Measurements from ENCODE around the gene THOC1.

DNA sequence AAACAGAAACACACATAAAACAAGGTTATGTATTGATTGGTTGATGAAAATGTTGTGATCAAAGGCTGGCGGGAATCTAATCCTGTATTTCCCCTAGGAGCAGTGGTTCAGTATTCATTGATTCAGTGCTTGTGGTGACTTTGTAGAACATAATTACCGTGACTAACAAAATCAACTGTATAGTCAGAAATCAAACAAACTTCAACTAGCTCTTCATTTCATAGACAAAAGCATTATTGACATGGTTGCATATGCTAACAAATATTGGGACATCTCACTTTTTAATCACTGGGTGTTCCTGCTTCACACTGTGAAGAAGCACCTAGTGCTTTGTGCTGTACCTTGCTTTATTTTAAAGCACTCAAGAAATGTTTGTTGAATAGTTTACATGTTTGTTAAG, 68.1 kb downstream of the THOC1 start:
- no peak for TF ChIP-seq POLR2A (IDR thresholded peaks at IDR 0.05; ENCODE audit: control extremely low read depth in 1 of 2, low read depth in 2 of 2, low read length in 2 of 2)
- TF ChIP-seq SIN3A (conservative IDR thresholded peaks at IDR 0.05 in 1 of 2, IDR thresholded peaks at IDR 0.05 in 1 of 2; ENCODE audit: low read depth in 1 of 2, low read length in 2 of 2) = no peak
- no peak for TF ChIP-seq RAD21 (IDR thresholded peaks at IDR 0.05 in 1 of 2, conservative IDR thresholded peaks at IDR 0.05 in 1 of 2; ENCODE audit: low read depth in 2 of 2, low read length in 2 of 2)
- TF ChIP-seq TAF1 (IDR thresholded peaks at IDR 0.05; ENCODE audit: low read depth, low read length) = no peak
- TF ChIP-seq, protein P1, sequence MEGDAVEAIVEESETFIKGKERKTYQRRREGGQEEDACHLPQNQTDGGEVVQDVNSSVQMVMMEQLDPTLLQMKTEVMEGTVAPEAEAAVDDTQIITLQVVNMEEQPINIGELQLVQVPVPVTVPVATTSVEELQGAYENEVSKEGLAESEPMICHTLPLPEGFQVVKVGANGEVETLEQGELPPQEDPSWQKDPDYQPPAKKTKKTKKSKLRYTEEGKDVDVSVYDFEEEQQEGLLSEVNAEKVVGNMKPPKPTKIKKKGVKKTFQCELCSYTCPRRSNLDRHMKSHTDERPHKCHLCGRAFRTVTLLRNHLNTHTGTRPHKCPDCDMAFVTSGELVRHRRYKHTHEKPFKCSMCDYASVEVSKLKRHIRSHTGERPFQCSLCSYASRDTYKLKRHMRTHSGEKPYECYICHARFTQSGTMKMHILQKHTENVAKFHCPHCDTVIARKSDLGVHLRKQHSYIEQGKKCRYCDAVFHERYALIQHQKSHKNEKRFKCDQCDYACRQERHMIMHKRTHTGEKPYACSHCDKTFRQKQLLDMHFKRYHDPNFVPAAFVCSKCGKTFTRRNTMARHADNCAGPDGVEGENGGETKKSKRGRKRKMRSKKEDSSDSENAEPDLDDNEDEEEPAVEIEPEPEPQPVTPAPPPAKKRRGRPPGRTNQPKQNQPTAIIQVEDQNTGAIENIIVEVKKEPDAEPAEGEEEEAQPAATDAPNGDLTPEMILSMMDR (IDR thresholded peaks at IDR 0.05; ENCODE audit: control extremely low read depth in 1 of 3, insufficient read depth in 1 of 3, low read depth in 1 of 3, low read length in 3 of 3) = no peak
- TF ChIP-seq, protein P2, sequence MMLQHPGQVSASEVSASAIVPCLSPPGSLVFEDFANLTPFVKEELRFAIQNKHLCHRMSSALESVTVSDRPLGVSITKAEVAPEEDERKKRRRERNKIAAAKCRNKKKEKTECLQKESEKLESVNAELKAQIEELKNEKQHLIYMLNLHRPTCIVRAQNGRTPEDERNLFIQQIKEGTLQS (IDR thresholded peaks at IDR 0.05; ENCODE audit: insufficient read depth, low read depth, low read length) = no peak

All from H1 (cell line).